HG02623 (cell line): ENCODE measurements around the gene SERPINB2.
"Not testable (repeated sequence)": the region's sequence is repeated elsewhere in the genome, so short reads cannot be mapped to it uniquely, and the experiment has no call there.

ENCODE experiments used
- ATAC-seq: cut with Tn5 transposase; IDR thresholded peaks from one replicate; pipeline ENCODE4 v1.9.1; 2021; ENCODE audit warnings: moderate library complexity; ENCODE audit not compliant: unreplicated experiment

Gene SERPINB2

GRCh38 chr18:63930773-63931354, 43.4 kb downstream of the SERPINB2 start:
- no peak for ATAC-seq

- ATAC-seq, result peak; percentile 96
These were observed 48.8 kb downstream of the SERPINB2 start for GRCh38 chr18:63936156-63936931.

GRCh38 chr18:63936932-63937393, 49.5 kb downstream of the SERPINB2 start:
- ATAC-seq, result peak; percentile 18

GRCh38 chr18:63940008-63940407, 52.5 kb downstream of the SERPINB2 start:
- no peak for ATAC-seq

- ATAC-seq, result not testable (repeated sequence)
These were observed 53.1 kb downstream of the SERPINB2 start for GRCh38 chr18:63940543-63941050.

- no peak for ATAC-seq
These were observed 59.7 kb downstream of the SERPINB2 start for GRCh38 chr18:63947051-63947790.

- peak; percentile 92 for ATAC-seq
These were observed 61.7 kb downstream of the SERPINB2 start, which contains the start of gene HMSD for GRCh38 chr18:63949068-63949737. Gene HMSD, plus strand, starts transcription at chr18:63949301. Its CDS starts 4,155 bp downstream, at chr18:63953456.

GRCh38 chr18:63951302-63951705, 63.8 kb downstream of the SERPINB2 start:
- peak; percentile 33 for ATAC-seq
